Left kidney (tissue), 2 donors: ENCODE results near the gene TOR1B. TPM values are rescaled to one million over a fixed set of nuclear protein-coding genes. Genes with fewer than 3 reads are reported as not detected.

Experiments
- DNase-seq: peaks from one replicate; pipeline ENCODE4 v3.0.0-alpha.2; 2013
- polyA plus RNA-seq: library from polyadenylated mRNA; unstranded; fragments of 120-200 nt; gene quantifications from one replicate; pipeline ENCODE4 v1.2.1, GENCODE V29; 2013; ENCODE audit not compliant: insufficient read length

TOR1B gene
- polyA plus RNA-seq, 1 donor = 21.8 TPM

- DNase-seq = no peak
Observed at GRCh38 chr9:129813661-129814060, 10.7 kb downstream of the TOR1B start.

DNA sequence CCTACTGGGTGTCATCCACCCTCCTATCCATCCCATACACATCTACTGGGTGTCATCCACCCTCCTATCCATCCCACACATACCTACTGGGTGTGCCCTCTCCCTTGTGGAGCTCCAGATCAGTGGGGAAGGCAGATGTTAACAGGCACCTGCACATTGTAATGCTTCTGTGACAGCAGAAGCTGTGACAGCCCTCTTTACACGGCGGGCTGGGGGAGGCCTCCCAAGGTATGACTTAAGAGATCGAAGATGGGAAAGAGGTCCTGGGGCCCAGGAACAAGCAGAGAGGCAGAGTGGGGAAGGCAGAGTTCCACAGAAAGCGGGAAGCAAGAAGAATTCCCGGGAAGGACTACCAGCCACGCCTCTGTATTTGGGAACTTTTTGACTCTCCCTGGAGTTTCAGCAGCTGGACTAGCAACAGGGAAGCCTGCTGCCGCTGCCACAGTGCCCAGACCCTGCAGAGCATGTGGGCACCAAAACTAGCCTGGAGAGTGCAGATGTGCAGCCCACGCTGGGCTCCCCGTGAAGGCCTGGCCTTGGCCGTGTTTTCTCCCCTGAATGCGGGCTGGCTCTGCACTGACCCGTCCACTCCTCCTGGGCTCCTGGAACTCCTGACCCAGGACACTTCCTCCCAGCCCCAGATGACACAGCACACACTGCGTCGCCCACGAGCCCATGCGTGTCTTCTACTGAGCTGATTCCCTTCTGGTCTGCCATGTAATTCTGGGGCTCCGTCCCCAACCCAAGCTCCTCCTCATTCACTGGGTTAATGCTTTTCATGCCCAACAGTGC is 11.6 kb downstream of the TOR1B start:
- no peak for DNase-seq

DNA sequence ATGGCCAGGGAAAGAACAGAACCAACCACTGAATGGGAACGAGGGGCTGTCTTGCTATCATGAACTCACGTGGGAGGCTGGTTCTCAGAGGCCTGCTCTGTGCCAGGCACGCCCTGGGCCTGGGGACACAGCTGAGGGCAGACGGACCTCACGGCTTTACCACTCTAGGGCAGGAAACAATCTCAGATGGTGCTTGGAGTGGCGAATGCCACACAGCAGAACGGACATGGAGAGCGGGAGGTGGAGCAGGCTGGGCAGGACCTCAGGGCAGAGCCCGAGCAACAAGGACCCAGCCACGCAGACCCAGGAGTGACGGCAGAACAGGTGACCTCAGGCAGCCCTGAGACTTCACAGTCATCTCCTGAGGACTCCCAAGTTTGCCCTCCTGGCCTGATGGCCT is 12.3 kb downstream of the TOR1B start:
- DNase-seq = no peak

DNA sequence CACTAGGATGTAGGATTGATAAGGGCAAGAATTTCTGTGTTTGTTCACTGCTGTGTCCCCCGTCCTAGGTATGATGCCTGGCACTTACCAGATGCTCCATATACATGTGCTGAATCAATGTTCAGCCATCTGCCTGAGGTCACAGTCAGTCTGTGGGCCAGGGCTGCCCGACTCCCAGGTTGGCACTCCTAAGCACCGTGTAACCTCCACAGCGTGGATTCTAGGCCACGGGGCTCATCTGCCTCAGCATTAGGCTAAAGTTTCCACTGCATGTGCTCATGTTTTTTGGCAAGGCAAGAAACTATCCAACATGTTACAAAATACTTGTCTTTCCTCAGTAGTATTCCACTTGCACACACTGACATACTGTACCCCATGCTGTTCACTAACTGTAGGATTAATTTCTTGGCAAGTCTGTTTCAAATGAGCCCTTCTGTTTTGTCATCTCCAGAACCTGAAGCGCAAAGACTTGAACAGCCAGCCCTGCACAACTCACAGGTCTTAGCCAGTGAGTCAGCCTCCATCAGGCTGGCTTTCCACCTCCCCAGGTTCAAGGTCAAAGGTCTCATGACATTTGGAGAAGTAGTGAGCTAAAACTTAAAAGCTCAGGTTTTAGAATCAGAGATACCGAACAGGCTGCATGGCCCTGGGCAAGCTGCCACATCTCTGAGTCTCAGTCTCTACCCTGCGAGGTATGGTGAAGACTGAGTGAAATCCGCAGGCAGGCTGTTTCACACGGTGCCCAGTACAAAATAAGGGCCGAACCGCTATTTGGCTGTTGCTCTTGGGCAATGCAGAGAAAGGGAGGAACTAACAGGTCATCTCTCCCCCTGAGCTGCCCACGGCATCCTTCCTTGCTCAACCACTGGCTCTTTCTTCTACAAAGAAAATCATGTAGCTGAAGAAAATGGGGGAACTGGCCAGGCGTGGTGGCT is 13.8 kb downstream of the TOR1B start:
- DNase-seq = no peak

DNA sequence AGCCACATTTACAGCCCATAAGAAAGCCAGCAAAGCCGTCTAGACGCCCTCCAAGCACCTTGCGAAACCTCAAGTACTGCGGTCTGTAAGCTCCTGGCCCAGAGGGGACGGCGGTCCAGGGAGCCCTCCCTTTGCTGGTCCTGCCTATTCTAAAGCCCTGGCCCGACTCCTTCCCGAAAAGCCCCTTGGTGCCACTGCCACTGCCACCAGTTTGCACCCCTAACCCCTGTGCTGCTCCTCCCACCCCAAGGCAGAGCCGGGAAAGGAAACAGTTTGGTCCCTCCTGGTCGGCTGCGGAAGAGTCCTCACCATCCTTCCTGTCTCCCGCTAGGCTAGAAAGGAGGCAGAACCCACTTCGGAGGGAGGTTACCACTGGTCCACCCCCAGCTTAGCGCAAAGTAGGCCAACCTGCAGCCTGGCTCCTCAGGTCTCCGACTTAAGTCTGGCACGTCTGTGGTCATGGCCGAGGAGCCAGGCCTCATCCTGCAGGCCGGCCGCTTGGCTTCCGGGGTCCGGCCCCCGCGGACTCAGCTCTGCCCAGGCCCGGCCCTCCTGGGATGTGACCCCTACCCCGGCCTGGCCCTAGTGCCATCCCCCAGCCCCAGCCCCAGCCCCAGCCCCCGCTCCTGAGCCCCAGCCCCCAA is 20.0 kb downstream of the TOR1B start:
- no peak for DNase-seq

DNA sequence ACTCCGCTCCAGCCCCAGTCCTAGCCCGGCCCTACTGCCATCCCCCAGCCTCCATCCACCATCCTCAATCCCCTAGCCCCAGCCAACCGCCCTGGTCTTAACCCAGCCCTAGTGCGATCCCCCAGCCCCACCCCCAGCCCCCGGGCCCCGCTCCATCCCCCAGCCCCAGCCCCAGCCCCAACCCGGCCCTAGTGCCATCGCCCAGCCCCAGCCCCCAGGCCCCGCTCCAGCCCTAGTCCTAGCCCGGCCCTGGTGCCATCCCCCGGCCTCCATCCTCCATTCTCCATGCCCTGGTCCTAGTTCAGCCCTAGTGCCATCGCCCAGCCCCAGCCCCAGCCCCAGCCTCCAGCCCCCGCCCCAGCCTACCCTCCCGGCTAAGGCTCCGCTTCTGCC is 20.6 kb downstream of the TOR1B start:
- no peak for DNase-seq

DNA sequence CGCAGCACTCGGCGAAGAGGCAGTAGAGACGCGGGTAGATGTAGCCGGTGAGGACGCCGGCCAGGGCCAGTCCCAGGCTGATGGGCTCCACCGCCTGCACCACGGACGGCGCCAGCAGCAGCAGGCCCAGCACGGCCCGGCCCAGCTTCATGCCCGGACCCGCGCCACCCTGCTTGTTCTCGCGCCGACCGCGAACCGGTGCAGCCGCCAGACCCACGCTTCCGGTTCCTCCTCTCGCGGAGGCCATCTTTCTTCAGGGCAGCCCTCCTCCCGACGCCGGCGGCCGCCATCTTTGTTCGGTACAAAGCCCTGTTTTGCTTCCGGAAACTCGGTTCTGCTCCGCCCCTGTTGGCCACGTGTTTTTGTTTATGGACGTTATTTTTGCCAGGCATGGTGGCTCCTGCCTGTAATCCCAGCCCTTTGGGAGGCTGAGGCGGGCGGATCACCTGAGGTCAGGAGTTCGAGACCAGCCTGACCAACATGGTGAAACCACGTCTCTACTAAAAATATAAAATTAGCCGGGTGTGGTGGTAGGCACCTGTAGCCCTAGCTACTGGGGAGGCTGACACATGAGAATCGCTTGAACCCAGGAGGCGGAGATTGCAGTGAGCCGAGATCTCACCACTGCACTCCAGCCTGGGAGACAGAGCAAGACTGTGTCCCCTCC is 21.1 kb downstream of the TOR1B start, which contains the start of gene TOR1A:
Gene TOR1A (minus strand): TSS at position 202 of the 667 bp plus-strand sequence. CDS start 51 bp downstream, at position 151.
- peak; percentile 93 for DNase-seq

GRCh38 chr9:129826344-129826743 is 23.4 kb downstream of the TOR1B start:
- DNase-seq = no peak

DNA sequence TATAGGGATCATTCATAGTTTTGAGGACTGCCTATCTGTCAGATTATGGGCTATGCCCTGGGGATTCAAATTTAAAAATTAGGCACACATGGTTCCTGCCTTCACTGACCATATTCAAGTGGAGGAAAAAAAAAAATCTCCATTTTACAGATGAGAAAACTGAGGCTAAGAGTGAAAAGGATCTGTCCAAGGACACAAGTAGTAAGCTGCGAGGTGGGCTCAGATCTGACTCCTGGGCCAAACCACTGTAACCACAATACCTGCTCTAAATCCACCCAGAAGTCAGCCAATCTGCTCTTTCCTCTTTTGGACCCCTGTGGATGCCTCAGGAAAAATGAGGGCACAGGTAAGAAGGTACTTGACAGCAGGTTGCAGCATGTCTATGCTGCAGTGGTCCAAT is 23.8 kb downstream of the TOR1B start:
- DNase-seq = no peak

- no peak for DNase-seq
Observed at GRCh38 chr9:129828051-129828450, 25.1 kb downstream of the TOR1B start.

DNA sequence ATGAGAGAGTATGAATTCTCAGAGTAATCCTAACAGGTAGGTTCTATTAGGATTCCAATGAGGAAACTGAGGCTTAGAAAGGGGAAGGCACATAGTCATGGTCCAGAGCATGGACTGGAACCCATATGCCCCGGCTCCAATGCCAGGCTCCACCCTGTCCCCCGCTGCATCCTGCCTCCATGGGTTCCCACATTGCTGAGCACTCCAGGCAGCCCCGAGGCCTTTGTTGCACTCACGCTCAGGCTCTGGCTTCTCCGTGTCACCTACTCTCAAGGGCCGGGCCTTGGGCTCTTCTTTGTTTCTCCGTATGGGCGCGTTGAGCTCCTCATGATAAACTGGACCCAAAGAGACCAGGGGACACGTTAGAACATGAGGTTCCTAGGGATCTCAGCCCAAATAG is 26.0 kb downstream of the TOR1B start:
- DNase-seq = no peak

DNA sequence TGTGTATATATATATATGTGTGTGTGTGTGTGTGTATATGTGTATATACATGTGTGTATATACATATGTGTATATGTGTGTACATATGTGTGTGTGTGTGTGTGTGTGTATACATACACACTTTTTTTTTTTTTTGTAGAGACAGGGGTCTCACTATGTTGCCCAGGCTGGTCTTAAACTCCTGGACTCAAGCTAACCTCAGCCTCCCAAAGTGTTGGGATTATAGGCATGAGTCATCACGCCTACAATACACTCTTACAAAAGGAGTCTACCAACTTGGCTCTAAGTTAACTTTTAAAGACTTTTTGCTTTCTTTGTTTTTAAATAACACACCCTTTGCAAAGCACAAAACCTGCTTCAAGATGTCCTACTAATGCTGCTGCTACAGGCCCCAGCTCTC is 30.0 kb downstream of the TOR1B start:
- no peak for DNase-seq

DNA sequence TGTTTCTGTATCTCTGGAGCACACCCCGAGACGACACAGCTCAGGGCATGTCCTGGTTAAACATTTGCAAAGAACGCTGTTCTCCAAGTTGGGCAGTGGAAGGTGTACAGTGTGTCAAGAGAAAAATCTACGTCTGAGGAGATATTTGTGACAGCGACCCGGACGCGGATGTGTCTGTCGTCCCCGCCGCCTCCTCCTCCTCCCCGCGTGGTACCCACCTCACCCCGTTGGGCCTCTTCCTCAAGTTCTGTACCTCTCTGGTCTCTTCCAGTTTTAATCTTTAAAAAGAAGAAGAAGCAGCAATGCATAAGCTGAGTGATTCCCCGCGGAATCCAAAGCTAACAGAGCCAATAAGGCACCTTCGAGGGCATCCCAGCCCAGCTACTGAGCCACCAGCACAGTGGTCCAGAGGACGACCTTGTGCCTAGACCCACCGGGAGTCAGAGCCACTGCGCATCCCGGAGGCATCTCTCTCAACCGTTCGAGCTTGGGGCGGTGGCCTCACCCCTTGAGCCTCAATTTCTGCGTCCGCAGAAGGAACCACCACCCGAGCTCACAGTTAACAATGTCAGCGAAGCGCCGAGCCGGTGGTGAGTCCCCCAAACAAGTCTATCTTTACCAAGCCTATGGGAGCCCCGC is 31.6 kb downstream of the TOR1B start:
- no peak for DNase-seq

DNA sequence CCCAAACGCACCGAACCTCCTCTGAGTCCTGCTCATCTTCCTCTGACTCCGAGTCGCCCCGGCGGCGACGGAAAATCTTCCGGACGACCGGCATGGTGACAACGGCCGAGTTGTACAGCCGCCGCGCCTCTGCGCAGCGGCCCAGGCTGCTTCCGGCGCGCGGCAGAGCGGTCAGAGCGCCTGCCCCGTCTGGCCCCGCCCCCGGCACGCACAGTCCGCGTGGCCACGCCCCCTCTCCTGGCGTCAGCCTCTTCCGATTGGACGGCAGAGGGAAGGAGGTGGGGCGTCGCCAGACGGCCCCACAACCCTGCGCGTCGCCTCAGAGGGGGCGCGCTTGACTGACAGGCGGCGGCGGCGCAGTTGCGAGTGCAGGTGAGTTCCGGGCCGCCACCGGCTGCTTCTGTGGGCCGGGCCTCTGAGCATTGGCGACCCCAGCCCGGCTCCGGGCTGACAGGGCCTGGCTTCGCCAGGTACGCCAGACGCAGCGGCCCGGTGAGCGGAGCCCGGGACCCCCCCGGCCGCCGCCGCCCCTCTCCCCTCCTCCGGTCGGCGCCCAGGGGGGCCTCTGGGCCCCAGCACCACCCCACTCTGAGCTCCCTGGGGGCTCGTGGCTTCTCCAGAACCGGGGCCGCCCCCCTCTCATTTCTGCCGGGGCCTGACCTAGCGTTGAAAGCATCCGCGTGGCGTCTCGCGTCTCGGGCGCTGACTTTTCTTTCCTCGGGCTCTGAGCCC is 32.3 kb downstream of the TOR1B start, which contains the start of the genes C9orf78 and USP20:
Gene C9orf78 (minus strand): TSS at position 148 of the 732 bp plus-strand sequence. CDS start 54 bp downstream, at position 94.
Gene USP20 (plus strand): TSS at position 331 of the 732 bp plus-strand sequence. CDS start 17,098 bp downstream, outside the sequence.
- peak; percentile 96 for DNase-seq

DNA sequence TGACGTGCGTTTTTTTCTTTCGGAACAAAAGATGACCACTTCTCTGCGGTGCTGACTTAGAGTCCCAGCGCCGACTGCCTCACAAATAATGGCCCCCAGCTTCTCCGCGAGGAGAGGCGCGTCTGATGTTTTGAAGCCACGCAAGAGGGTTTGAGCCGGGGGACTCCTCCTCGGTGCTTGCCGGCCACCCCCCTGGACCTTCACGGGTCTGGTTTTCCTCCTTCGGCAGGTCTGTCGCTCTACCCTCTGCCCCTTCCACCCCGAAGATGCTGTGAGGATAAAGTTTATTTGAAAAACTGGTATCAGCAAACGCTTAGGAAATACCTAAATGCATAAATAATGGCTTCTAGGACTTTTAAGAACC is 32.9 kb downstream of the TOR1B start:
- DNase-seq = no peak

DNA sequence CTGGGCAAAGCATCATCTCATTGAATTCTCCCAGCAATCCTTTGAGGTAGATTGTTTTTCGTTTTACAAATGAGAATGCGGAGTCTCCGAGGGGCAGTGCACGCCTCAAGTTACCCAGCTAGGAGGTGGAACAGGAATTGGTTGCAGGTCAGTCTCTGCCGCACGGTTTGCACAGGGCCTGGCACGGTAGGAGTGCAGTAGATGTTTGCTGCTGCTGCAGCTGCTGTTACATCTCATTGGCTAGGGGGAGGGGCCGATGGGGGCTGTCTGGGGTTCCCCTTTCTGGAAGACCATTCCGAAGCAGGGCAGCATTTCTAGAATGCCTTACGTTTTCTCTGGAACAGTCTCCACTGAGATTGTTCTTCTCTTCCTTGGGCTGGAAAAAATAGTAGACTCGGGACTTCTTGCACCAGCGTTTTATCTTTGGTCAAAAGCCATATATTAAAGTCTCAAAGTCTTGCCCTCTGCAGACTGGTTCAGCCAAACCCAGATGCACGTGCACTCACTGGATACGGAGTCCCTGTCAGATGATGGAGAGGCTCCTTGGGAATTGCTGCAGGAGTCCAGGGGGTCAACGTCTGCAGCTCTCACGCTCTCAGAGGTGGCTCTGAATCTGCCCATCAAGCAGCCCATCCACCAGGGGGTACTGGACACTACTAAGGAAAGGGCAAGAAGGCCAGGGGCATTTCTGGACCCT is 33.5 kb downstream of the TOR1B start:
- DNase-seq = no peak

- DNase-seq = no peak
Observed at GRCh38 chr9:129838707-129839259, 35.8 kb downstream of the TOR1B start.

DNA sequence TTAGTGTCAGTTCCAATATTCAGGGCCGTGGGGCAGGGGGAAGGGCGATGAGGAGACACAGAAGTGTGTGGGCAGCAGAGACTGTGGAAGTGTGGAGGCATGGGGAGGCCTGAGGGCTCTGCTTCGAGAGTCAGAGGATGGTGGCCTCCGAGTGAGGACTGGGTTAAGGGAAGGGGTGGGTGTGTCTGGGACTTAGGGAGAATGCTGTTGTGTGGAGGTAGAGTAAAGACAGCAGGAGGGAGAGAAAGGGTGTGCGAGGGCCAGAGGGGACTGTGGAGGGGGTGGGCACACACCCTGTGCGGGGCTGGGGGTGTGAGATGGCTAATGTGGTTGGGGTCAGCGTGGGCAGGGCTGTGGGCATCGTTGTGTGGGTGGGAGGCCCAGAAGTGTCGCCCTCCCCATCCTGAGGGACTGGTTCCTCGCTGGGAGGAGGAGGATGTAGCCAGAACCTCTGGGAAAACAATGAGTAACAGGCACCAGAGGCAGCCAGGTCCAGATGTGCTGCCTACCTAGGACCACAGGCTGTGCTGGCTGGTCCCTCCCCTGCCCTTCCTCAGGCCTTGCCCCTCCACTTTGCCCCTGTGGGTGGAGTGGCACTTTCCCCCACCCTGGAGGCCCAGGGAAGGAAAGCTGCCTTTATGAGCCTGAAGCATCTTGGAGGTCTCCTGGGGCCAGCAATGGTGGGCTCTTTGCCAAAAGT is 36.5 kb downstream of the TOR1B start:
- DNase-seq = no peak

DNA sequence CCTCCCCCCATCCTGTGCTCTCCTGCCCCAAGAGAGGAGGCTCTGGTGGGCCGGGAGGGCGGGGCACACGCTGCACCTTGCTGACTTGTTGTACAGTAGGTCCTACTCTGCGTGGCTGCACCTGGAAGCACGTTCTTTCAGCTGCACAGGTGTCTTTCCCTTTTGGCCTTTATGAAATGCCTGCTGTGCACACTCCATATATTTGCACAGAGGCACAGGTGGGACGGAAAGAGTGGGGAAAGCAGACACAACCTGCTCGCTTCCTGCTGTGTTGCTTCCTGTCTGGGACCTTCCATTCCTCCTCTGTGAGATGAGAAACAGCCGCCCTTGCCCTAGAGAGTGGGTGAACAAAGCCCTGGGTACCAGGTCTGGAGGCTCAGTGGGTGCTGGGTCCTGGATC is 37.0 kb downstream of the TOR1B start:
- DNase-seq = no peak
